Endometrial microvascular endothelial cells (primary cell): Measurements from ENCODE around the gene XRCC3. TPM values are rescaled to one million over a fixed set of nuclear protein-coding genes. Genes with fewer than 3 reads are reported as not detected.
"Not testable (repeated sequence)": the region's sequence is repeated elsewhere in the genome, so short reads cannot be mapped to it uniquely, and the experiment has no call there.

ENCODE experiments used
- in situ Hi-C: cut with HindIII; loops from 2 replicates; pipeline ENCODE4 v1.10.0; 2017; ENCODE audit warnings: low sequenced_read_pairs, low pct_unique_long_range_greater_than_20kb; ENCODE audit errors: inconsistent ontology term
- total RNA-seq: library from RNA; depleted of rRNA; stranded (reverse); fragments of >200 nt; gene quantifications from one replicate; pipeline ENCODE4 v1.2.3, GENCODE V29; 2015; ENCODE audit errors: inconsistent ontology term

Gene XRCC3
- total RNA-seq, 1 donor from 2014 or later: 25.3 TPM

- in situ Hi-C loops: no loop called here
These were observed 15.1 kb downstream of the XRCC3 start for GRCh38 chr14:103699901-103700752.

DNA sequence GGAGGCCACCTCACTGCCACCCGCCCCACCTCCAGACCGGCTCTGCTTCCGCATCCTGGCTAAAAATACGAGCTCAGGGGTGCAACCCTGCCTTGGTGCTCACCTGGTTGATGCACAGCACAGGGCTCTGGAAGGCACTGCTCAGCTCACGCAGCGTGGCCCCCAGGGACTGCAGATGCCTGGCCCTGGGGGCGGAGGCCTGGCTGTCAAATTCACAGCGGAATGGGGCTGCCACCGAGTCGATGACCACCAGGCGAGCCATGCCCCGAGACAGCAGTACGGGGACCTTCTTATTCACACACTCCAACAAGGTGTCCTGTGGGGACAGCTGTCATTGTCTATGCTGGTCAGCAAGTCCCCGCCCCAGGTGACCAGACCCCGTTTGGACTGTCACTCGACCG lies 16.0 kb downstream of the XRCC3 start:
- in situ Hi-C loops: no loop called here

- in situ Hi-C loops: no loop called here
These were observed 16.6 kb downstream of the XRCC3 start for GRCh38 chr14:103698380-103699260.

- in situ Hi-C loops: no loop called here
These were observed 17.5 kb downstream of the XRCC3 start for GRCh38 chr14:103697603-103698379.

DNA sequence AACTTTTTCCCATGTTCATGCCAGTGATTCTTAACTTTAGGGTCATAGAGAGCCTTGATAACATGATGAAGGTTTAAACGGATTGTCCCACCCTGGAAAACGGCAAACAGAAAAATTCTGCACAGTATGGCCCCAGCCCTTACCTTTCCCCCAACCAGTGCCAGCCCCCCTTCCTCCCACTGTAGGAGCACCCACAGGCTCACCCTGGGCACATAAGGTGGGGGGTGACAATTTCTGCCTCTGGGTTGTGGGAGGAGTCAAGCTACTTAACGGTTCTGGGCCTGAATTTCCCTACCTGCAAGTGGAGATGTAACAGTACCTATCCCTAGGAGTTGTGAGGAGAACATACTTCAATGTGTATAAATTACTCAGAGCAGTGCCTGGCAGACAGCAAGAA lies 18.0 kb downstream of the XRCC3 start:
- in situ Hi-C loops: no loop called here

DNA sequence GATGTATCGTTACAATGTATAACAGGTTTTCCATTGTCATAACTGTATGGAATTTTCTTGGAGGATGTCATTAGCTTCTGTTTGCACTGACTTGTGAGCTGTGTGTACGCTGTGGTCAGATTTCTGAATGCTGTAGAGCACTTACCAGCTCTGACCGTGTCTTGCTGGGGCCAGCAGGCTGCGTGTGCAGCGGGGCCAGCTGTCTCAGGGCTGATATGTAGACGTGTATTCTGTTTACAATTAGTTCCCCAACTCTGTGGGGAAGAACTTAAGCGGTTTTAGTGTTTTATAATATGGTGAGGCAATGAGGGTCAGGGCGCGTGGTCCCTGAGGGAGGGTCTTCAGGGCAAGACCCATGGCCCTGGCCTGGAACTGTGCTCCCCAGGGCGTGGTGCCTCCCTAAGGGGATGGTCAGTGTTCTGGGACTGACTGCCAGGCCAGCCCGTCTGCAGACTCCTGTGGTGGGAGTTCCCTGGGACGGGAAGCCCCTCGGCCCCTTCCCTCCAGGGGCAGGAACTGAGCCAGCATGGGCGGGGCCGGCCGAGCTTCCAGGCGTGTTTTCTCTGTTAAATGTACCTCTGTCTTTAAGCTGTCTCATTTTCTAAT lies 18.7 kb downstream of the XRCC3 start:
- in situ Hi-C loops: no loop called here

- in situ Hi-C loops: no loop called here
These were observed 19.2 kb downstream of the XRCC3 start for GRCh38 chr14:103696070-103696402.

GRCh38 chr14:103695296-103696069 lies 19.8 kb downstream of the XRCC3 start:
- in situ Hi-C loops: no loop called here

- in situ Hi-C loops: no loop called here
These were observed 20.7 kb downstream of the XRCC3 start for GRCh38 chr14:103694572-103695026.

DNA sequence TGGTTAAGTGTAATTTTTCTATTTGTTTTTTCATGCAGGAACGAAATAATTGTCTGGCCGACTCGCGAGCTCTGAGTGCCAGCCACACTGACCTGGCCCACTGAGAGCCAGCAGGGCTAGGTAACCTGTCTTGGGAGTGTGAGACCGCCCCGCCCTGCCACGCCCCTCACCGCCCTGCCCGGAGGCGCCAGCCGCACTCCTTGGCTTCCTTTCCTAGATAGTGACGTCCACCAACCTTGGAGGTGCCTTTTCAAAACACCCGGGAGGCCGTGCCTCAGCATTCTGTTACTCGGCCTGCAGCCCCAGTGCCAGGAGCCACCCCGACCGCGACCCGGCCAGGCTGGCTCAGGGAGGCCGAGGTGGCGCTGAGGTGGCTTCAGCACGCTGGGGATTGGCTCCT lies 21.7 kb downstream of the XRCC3 start:
- in situ Hi-C loops: no loop called here

GRCh38 chr14:103692871-103693270 lies 22.4 kb downstream of the XRCC3 start:
- in situ Hi-C loops: no loop called here

DNA sequence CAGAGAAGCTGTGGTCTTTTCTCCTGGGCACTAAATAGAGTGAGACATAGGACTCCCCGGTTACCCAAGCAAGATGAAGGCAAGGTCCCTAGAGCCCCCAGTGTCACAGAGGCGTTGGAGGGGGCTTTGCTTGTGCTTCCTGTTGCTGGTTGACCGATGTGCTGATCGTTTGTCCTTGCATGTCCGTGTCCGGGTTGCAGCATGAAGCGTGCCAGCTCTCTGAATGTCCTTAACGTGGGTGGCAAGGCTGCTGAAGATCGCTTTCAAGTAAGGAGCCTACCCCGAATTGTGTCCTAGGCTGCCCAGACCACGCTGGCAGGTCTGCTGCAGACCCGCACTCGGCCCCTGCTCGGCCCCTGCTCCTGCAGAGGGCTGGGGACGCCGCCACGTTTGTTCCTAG lies 23.1 kb downstream of the XRCC3 start:
- in situ Hi-C loops: no loop called here

DNA sequence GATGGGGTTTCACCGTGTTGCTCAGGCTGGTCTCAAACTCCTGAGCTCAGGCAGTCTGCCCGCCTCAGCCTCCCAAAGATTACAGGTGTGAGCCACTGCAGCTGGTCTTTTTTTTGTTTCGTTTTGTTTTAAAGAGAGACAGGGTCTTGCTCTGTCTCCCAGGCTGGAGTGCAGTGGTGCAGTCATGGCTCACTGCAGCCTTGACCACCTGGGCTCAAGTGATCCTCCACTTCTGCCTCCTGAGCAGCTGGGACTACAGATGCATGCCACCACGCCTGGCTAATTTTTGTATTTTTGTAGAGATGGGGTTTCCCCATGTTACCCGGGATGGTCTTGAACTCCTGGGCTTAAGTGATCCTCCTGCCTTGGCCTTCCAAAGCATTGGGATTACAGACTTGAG lies 23.6 kb downstream of the XRCC3 start:
- in situ Hi-C loops: not testable (repeated sequence)

DNA sequence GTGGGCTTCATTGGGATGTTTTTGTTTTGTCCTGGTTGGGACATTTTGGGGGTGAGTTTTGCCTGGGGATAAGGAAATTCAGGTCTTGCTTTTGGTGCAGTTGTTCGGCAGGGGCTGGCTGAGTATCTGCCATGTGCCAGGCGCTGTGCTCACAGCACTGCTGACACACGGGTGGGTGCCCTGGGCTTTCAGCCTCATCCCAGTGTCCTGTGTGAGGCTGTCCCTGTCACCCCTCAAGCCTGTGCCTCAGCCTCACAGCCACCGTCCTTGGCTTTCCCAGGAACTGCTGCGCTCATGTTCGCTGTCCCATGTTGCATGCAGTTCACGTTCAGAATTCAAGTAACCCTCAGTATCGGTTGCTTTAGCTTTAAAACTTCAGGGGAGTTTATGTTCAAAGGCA lies 24.9 kb downstream of the XRCC3 start:
- in situ Hi-C loops: no loop called here

DNA sequence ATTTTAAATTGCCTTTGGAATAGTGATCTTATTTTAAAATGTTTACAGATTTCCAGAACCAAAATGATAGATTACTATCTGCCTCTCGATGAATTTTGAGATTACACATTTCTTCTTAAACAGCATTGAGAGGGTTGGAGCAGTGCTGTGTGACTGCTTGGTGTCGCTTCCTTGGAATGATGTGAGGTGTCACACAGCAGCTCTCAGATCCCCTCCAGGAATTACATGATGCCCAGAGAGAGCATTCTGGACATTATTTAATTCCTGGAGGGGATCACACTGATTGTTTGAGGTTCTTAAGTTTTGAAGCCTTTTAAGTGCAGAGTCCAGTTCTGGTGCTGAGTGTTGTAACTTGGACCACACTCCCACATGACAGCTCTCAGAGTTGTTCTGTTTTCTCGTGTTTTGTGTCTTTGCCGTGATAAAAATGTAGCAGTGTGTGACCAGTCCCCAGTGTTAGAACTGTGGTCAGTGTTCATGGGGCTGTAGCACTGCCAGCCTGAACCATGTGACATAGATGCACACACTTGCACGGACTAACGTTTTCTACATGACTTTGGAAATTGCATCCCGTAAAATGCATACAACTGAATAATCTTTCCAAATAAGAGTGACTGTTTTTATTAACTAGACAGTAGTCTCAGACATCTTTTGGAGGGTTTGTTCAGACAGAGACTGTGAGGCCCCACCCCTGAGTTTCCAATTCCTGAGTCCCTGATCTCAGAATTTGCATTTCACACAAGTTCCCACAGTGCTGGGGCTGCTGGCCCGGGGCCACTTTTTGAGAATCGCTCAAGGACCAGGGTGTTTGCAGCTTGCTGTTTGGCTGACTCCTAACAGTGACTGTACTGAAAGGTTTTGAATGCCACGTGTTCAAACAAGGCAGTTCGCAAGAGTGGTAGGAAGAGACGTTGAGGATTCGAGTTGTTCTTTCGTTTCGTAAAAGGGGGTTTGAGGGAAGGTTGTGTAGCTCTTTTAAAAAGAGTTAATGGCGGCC lies 26.0 kb downstream of the XRCC3 start:
- in situ Hi-C loops: no loop called here

GRCh38 chr14:103688441-103688840 lies 26.8 kb downstream of the XRCC3 start:
- in situ Hi-C loops: no loop called here

DNA sequence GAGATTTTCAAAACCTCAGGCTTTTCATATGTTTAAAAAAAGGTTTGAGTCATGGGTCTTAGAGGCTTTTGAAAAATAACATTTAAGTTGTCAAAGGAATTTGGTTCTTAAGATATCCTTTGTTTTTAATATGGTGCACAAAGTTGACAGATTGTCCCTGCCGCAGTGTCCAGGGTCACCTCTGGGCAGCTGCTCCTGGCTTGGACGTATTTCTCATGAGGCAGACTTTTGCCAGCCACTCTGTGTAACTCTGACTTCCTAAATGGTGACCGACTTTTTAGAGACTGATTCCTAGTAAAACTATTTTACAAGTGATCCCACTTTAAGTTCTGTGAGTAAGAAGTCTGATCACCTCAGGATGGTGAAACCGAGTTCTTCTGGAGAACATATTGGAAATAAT lies 27.5 kb downstream of the XRCC3 start:
- in situ Hi-C loops: no loop called here
